ENCODE data around the gene SMG7.

DNA sequence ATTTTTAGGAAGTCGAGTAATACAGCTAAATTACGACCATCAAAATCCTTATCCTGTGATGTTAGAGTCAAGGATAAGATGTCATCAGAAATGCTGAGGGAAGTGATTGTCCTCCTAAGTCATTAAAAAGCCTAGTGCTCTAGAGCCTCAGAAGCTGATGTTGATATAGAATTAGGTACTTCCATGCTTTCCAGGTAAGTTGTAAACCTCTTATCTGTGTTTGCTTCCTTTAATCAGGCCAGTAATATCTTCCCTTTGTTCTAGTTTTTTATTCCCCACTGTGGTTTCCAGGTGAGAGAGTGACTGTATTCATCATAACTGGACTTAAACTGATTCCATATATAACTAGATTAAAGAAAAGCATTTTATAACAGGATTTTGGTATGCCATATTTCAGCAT lies 44.4 kb downstream of the SMG7 start:
- TF ChIP-seq, protein P1, sequence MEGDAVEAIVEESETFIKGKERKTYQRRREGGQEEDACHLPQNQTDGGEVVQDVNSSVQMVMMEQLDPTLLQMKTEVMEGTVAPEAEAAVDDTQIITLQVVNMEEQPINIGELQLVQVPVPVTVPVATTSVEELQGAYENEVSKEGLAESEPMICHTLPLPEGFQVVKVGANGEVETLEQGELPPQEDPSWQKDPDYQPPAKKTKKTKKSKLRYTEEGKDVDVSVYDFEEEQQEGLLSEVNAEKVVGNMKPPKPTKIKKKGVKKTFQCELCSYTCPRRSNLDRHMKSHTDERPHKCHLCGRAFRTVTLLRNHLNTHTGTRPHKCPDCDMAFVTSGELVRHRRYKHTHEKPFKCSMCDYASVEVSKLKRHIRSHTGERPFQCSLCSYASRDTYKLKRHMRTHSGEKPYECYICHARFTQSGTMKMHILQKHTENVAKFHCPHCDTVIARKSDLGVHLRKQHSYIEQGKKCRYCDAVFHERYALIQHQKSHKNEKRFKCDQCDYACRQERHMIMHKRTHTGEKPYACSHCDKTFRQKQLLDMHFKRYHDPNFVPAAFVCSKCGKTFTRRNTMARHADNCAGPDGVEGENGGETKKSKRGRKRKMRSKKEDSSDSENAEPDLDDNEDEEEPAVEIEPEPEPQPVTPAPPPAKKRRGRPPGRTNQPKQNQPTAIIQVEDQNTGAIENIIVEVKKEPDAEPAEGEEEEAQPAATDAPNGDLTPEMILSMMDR (conservative IDR thresholded peaks at IDR 0.05 in 1 of 2, IDR thresholded peaks at IDR 0.05 in 1 of 2; ENCODE audit: extremely low read depth in 1 of 2, insufficient read depth in 1 of 2, low read depth in 1 of 2, low read length in 2 of 2) = no peak
- TF ChIP-seq EZH2 (IDR thresholded peaks at IDR 0.05; ENCODE audit: borderline replicate concordance, low read length) = no peak

Measured in mammary epithelial cell (primary cell).